B cell (primary cell): Measurements from ENCODE around the gene CAP2. TPM values are rescaled to one million over a fixed set of nuclear protein-coding genes. Genes with fewer than 3 reads are reported as not detected.

Experiments used
- ATAC-seq: fragments of 200-7000 bp; cut with Tn5 transposase; one replicate; pipeline ENCODE4 v1.10.0; 2021; ENCODE audit warnings: low read depth, mild to moderate bottlenecking, moderate number of reproducible peaks, moderate library complexity
- CTCF ChIA-PET: fragments of 350-600 bp; sonication (Branson Sonifier 250); formaldehyde crosslinking; loops from one replicate; lab custom pipeline; 2021; ENCODE audit warnings: antibody characterized with exemption, inconsistent platforms; lab: Charles Lee
- POLR2A ChIA-PET: fragments of 350-600 bp; sonication (Branson Sonifier 250); formaldehyde crosslinking; loops from one replicate; lab custom pipeline; 2021; ENCODE audit warnings: antibody characterized with exemption; lab: Charles Lee
- DNase-seq: peaks from one replicate; pipeline ENCODE4 v3.0.0; 2013
- H2AFZ ChIP-seq: 2 replicates; pipeline ENCODE4 v1.6.1; 2012; ENCODE audit warnings: mild to moderate bottlenecking, low read depth, low read length; ENCODE audit not compliant: insufficient read depth, poor library complexity, severe bottlenecking
- H3K27ac ChIP-seq, 2 donors: 1 replicate in 1 of 2; 2 replicates in 1 of 2; pipeline ENCODE4 v1.5.1; 2012 to 2013; ENCODE audit warnings: low read length in 2 of 2, mild to moderate bottlenecking in 2 of 2, moderate library complexity in 1 of 2
- H3K27me3 ChIP-seq, 4 experiments: fragments of 200-600 bp in 1 of 4; sonication (generic) in 1 of 4; replicated peaks in 1 of 4; 1 replicate in 2 of 4; 2 replicates in 2 of 4; pipeline versions ENCODE4 v1.6.1 to v1.7.0; 2013 to 2016; ENCODE audit warnings: low read length in 3 of 4, mild to moderate bottlenecking in 2 of 4, mixed read lengths in 1 of 4, moderate library complexity in 1 of 4; ENCODE audit not compliant: insufficient read depth in 4 of 4, control insufficient read depth in 3 of 4; ENCODE audit errors: control extremely low read depth in 1 of 4
- H3K36me3 ChIP-seq, 2 experiments: replicated peaks in 1 of 2; 1 replicate in 1 of 2; 2 replicates in 1 of 2; pipeline versions ENCODE4 v1.6.1 to v1.7.1; 2013; ENCODE audit warnings: low read length in 1 of 2; ENCODE audit not compliant: insufficient read depth in 2 of 2, control insufficient read depth in 1 of 2; ENCODE audit errors: control extremely low read depth in 1 of 2, extremely low read depth in 1 of 2
- H3K4me1 ChIP-seq, 2 donors: fragments of 200-600 bp in 1 of 2; sonication (generic) in 1 of 2; 1 replicate in 1 of 2; 2 replicates in 1 of 2; pipeline versions ENCODE4 v1.5.1 to v1.6.1; 2013 to 2017; ENCODE audit warnings: low read length in 2 of 2; ENCODE audit not compliant: control insufficient read depth in 2 of 2, insufficient read depth in 2 of 2
- H3K4me2 ChIP-seq: replicated peaks from 2 replicates; pipeline ENCODE3; 2012; ENCODE audit warnings: mild to moderate bottlenecking, low read depth, low read length; ENCODE audit not compliant: poor library complexity, severe bottlenecking
- H3K4me3 ChIP-seq, 5 experiments: fragments of 200-600 bp in 1 of 5; sonication (generic) in 1 of 5; 1 replicate in 3 of 5; 2 replicates in 2 of 5; pipeline versions ENCODE4 v1.5.1 to v1.7.0; 2011 to 2016; ENCODE audit warnings: low read length in 4 of 5, mild to moderate bottlenecking in 4 of 5, low read depth in 2 of 5, control low read depth in 1 of 5, moderate library complexity in 1 of 5; ENCODE audit not compliant: insufficient read depth in 1 of 5; ENCODE audit errors: control extremely low read depth in 1 of 5, extremely low read depth in 1 of 5
- H3K79me2 ChIP-seq: fragments of 200-600 bp; sonication (generic); one replicate; pipeline ENCODE4 v1.6.0; 2016; ENCODE audit warnings: low read length; ENCODE audit not compliant: control insufficient read depth, insufficient read depth
- H3K9ac ChIP-seq: fragments of 200-600 bp; sonication (generic); 2 replicates; pipeline ENCODE4 v1.6.1; 2017; ENCODE audit warnings: mild to moderate bottlenecking, low read length, moderate library complexity
- H3K9me3 ChIP-seq, 3 donors: one replicate each; pipeline versions ENCODE4 v1.6.1 to v1.7.1; 2013; ENCODE audit warnings: low read length in 2 of 3; ENCODE audit not compliant: control insufficient read depth in 2 of 3, insufficient read depth in 1 of 3; ENCODE audit errors: control extremely low read depth in 1 of 3
- H4K20me1 ChIP-seq: 2 replicates; pipeline ENCODE4 v1.6.0; 2012; ENCODE audit warnings: mild to moderate bottlenecking, low read length; ENCODE audit not compliant: insufficient read depth, control insufficient read depth, poor library complexity, severe bottlenecking
- H3K27ac Mint-ChIP-seq: one replicate; pipeline ENCODE4 v1.8.0; 2021; ENCODE audit warnings: mixed read lengths
- H3K27me3 Mint-ChIP-seq: one replicate; pipeline ENCODE4 v1.8.0; 2021; ENCODE audit warnings: mixed read lengths
- H3K4me1 Mint-ChIP-seq: one replicate; pipeline ENCODE4 v1.8.0; 2021; ENCODE audit warnings: mixed read lengths
- H3K4me3 Mint-ChIP-seq: one replicate; pipeline ENCODE4 v1.8.0; 2021; ENCODE audit warnings: mixed read lengths
- H3K9me3 Mint-ChIP-seq: one replicate; pipeline ENCODE4 v1.8.0; 2022; ENCODE audit warnings: mixed read lengths; ENCODE audit not compliant: insufficient read depth
- CTCF ChIP-seq: fragments of 200-600 bp; IDR thresholded peaks from one replicate; pipeline ENCODE4 v1.8.0; 2022; ENCODE audit warnings: antibody characterized with exemption, mild to moderate bottlenecking
- EZH2 ChIP-seq: IDR thresholded peaks from 2 replicates; pipeline ENCODE4 v1.6.1; 2012; ENCODE audit warnings: borderline replicate concordance, low read depth, mild to moderate bottlenecking, moderate library complexity, low read length; ENCODE audit not compliant: insufficient read depth, poor library complexity, severe bottlenecking
- WGBS: methylation state at CpG from one replicate; pipeline ENCODE4 v1.1.5; 2013; ENCODE audit warnings: missing lambda C conversion rate; ENCODE audit not compliant: insufficient coverage; 5-methylcytosine and 5-hydroxymethylcytosine counted together
- intact Hi-C: fragments of 100-400 bp; cut with micrococcal nuclease; formaldehyde crosslinking; loops from one replicate; pipeline ENCODE4 v1.10.0; 2022
- polyA plus RNA-seq: library from polyadenylated mRNA; depleted of rRNA; stranded (reverse); fragments of >200 nt; gene quantifications from 2 replicates; pipeline ENCODE4 v1.2.3, GENCODE V29; 2012
- total RNA-seq, 2 donors: library from RNA; stranded (reverse); fragments of 120-200 nt in 1 of 2; gene quantifications; 1 replicate in 1 of 2; 2 replicates in 1 of 2; pipeline versions ENCODE4 v1.2.3 to v1.2.4, GENCODE V29; 2013 to 2022

The CAP2 gene
- total and polyA plus RNA-seq, 2 donors (not counting 1 experiment from before 2014, with no cell fraction given), result not detected

DNA sequence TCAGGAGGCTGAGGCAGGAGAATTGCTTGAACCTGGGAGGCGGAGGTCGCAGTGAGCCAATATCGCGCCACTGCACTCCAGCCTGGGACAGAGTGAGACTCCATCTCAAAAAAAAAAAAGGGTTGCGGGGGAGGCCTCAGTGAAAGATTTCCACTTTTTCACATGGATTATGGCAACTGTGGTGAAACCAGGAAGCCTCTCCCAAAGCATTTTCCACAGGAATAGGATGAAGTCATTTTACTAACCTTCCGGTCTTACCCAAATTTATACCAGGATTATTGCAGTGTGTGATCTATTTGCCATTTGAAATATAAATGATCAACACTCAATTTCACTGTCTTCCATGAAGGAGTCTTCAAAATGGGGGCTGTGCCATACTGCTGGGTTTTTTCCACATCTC is 113.1 kb downstream of the CAP2 start:
- H3K27me3 ChIP-seq, result peaks cover 0 to 2% (median 0%) of the 10 kb centered on the region in 4 experiments
- H3K4me3 ChIP-seq, result no peak overlapping the region
- no peak for DNase-seq
- Mint-ChIP-seq H3K27ac (no peak overlapping the region), H3K9me3 (no peaks in the 10 kb centered on the region), H3K27me3 (peaks cover 5% of the 10 kb centered on the region), H3K4me3 (no peak overlapping the region), H3K4me1 (no peaks in the 10 kb centered on the region)
- no peaks in the 10 kb centered on the region for H3K79me2 ChIP-seq
- ChIA-PET POLR2A (no interaction called here), CTCF (interaction anchor here (1.5 kb wide), 1 partner anchor 292 kb away, joined by 3 read pairs; no protein-coding TSS in a partner anchor)
- no peak for ATAC-seq
- intact Hi-C loops, result no loop called here
- TF ChIP-seq EZH2 (no peak), CTCF (no peak)
- H3K27ac ChIP-seq, result no peak overlapping the region
- H3K4me2 ChIP-seq, result no peak overlapping the region
- no peaks in the 10 kb centered on the region for H3K36me3 ChIP-seq
- H2AFZ ChIP-seq, result no peak overlapping the region
- WGBS, result 100% methylated on average over 5 of the region's 6 CpGs
- H3K9me3 ChIP-seq, result no peaks in the 10 kb centered on the region
- no peak overlapping the region for H3K9ac ChIP-seq
- H4K20me1 ChIP-seq, result no peaks in the 10 kb centered on the region
- H3K4me1 ChIP-seq, result no peaks in the 10 kb centered on the region

GRCh38 chr6:17506962-17507361 is 113.6 kb downstream of the CAP2 start:
- Histone ChIP-seq H3K36me3 (no peaks in the 10 kb centered on the region), H3K27me3 (peaks cover 0 to 2% (median 0%) of the 10 kb centered on the region in 4 experiments), H3K4me3 (no peak overlapping the region), H2AFZ (no peak overlapping the region), H4K20me1 (no peaks in the 10 kb centered on the region), H3K4me1 (no peaks in the 10 kb centered on the region), H3K9ac (no peak overlapping the region), H3K79me2 (no peaks in the 10 kb centered on the region), H3K27ac (no peak overlapping the region), H3K4me2 (no peak overlapping the region), H3K9me3 (no peaks in the 10 kb centered on the region)
- Mint-ChIP-seq H3K9me3 (no peaks in the 10 kb centered on the region), H3K27ac (no peak overlapping the region), H3K27me3 (peaks cover 3% of the 10 kb centered on the region), H3K4me1 (no peaks in the 10 kb centered on the region), H3K4me3 (no peak overlapping the region)
- ChIA-PET POLR2A (no interaction called here), CTCF (no interaction called here)
- ATAC-seq (no peak), DNase-seq (no peak)
- 96% methylated on average over 11 of the region's 12 CpGs for WGBS
- intact Hi-C loops, result no loop called here
- TF ChIP-seq CTCF (no peak), EZH2 (no peak)
